Gastrocnemius medialis (tissue), 4 donors: ENCODE data around the gene CACNA2D2. TPM values are rescaled to one million over a fixed set of nuclear protein-coding genes. Genes with fewer than 3 reads are reported as not detected.

Experiments used
- ATAC-seq, 2 donors: fragments of 150-250 bp; one replicate each; pipeline ENCODE4 v1.9.1; 2016
- DNase-seq, 2 donors: peaks; one replicate each; pipeline ENCODE4 v3.0.0-alpha.2; 2019
- H3K27ac ChIP-seq, 4 donors: fragments of 200-600 bp; sonication (generic); 1 replicate in 1 of 4; 2 replicates in 3 of 4; pipeline ENCODE4 v1.5.1; 2016 to 2018; ENCODE audit warnings: mild to moderate bottlenecking in 2 of 4, moderate library complexity in 1 of 4
- H3K27me3 ChIP-seq, 3 donors: fragments of 200-600 bp; sonication (generic) in 2 of 3; 1 replicate in 1 of 3; 2 replicates in 2 of 3; pipeline versions ENCODE4 v1.5.1 to v1.6.0; 2016 to 2019; ENCODE audit warnings: mild to moderate bottlenecking in 1 of 3, moderate library complexity in 1 of 3
- H3K36me3 ChIP-seq, 2 donors: fragments of 200-600 bp; sonication (generic) in 1 of 2; one replicate each; pipeline ENCODE4 v1.5.1; 2017 to 2018
- H3K4me1 ChIP-seq, 2 donors: fragments of 200-600 bp; sonication (generic) in 1 of 2; one replicate each; pipeline ENCODE4 v1.5.1; 2016 to 2017; ENCODE audit warnings: mild to moderate bottlenecking in 2 of 2
- H3K4me3 ChIP-seq, 4 donors: fragments of 200-600 bp; sonication (generic) in 3 of 4; 1 replicate in 1 of 4; 2 replicates in 3 of 4; pipeline ENCODE4 v1.5.1; 2016 to 2019; ENCODE audit warnings: mild to moderate bottlenecking in 2 of 4
- H3K9me3 ChIP-seq, 3 donors: fragments of 200-600 bp; sonication (generic) in 2 of 3; 1 replicate in 1 of 3; 2 replicates in 2 of 3; pipeline ENCODE4 v1.5.1; 2016 to 2019
- POLR2A ChIP-seq, 2 donors: fragments of 450-650 bp; IDR thresholded peaks; one replicate each; pipeline ENCODE4 v1.6.1; 2017; ENCODE audit warnings: antibody characterized with exemption in 2 of 2, mild to moderate bottlenecking in 2 of 2, moderate library complexity in 2 of 2
- in situ Hi-C, 4 donors: fragments of 200-750 bp; cut with MboI; loops; one replicate each; pipeline versions ENCODE4 v1.15.0 to v1.8.0; 2017; ENCODE audit warnings: low sequenced_read_pairs in 4 of 4
- intact Hi-C: fragments of 100-400 bp; cut with DNase I; formaldehyde crosslinking; loops from one replicate; pipeline ENCODE4 v1.15.1; 2023; ENCODE audit warnings: low total_unique reads
- total RNA-seq, 4 donors: library from RNA; depleted of rRNA; stranded (reverse); fragments of >200 nt; gene quantifications; one replicate each; pipeline versions ENCODE4 v1.1.0 to v1.2.3, GENCODE V29; 2016
- TF ChIP-seq, protein P1 (sequence below), 5 experiments: fragments of 450-650 bp in 3 of 5; fragments of 200-600 bp in 2 of 5; sonication (generic) in 2 of 5; IDR thresholded peaks in 4 of 5; conservative IDR thresholded peaks in 1 of 5; 1 replicate in 4 of 5; 2 replicates in 1 of 5; pipeline ENCODE4 v1.5.1; 2016 to 2019; ENCODE audit warnings: antibody characterized with exemption in 5 of 5, mild to moderate bottlenecking in 3 of 5, moderate library complexity in 3 of 5

The CACNA2D2 gene
- total RNA-seq, 4 donors from 2014 or later = 0.27 to 0.68 (median 0.45) TPM

DNA sequence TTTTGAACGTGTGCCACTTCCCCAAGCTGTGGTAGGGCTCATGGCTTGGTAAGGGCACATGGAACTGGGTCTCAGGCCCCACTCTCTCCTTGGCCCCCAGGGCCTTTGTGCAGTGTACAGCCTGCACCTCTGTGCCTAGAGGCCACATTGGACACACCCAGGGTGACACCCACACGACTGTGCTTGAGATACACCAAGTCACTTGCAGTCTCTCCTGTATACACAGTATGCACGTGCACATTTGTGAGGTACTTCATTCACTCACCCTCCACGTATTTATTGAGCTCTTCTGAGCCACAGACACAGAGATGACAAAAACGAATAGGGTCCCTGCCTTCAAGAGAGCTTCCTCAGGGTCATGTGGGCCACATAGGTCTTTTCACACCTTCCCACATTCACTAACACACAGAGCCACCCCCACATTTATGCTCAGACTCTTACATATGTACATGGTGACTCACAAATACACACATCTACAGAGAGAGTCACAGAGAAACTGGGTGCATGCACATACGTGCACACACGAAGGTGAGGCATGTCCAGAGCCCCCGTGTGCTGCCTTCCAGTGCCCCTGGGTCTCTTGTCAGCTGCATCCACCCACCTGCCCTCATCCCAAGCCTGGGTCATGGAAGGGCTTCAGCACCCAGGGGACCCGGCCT lies 134.3 kb downstream of the CACNA2D2 start:
- no peaks in the 10 kb centered on the region for H3K27me3 ChIP-seq
- H3K27ac ChIP-seq = no peak overlapping the region
- no peak for ATAC-seq
- intact Hi-C loops = no loop called here
- in situ Hi-C loops = loop anchor here in 1 of 4 donors (25.0 kb wide), 1 partner anchor 168 kb away; no protein-coding TSS in a partner anchor
- no peaks in the 10 kb centered on the region for H3K9me3 ChIP-seq
- H3K4me1 ChIP-seq = peaks cover 0 to 5% of the 10 kb centered on the region in 2 donors
- DNase-seq = no peak
- no peaks in the 10 kb centered on the region for H3K36me3 ChIP-seq
- TF ChIP-seq, protein P1, sequence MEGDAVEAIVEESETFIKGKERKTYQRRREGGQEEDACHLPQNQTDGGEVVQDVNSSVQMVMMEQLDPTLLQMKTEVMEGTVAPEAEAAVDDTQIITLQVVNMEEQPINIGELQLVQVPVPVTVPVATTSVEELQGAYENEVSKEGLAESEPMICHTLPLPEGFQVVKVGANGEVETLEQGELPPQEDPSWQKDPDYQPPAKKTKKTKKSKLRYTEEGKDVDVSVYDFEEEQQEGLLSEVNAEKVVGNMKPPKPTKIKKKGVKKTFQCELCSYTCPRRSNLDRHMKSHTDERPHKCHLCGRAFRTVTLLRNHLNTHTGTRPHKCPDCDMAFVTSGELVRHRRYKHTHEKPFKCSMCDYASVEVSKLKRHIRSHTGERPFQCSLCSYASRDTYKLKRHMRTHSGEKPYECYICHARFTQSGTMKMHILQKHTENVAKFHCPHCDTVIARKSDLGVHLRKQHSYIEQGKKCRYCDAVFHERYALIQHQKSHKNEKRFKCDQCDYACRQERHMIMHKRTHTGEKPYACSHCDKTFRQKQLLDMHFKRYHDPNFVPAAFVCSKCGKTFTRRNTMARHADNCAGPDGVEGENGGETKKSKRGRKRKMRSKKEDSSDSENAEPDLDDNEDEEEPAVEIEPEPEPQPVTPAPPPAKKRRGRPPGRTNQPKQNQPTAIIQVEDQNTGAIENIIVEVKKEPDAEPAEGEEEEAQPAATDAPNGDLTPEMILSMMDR (IDR thresholded peaks at IDR 0.05 in 4 of 5, conservative IDR thresholded peaks at IDR 0.05 in 1 of 5) = no peak
- no peak for TF ChIP-seq POLR2A (IDR thresholded peaks at IDR 0.05)
- no peak overlapping the region for H3K4me3 ChIP-seq

DNA sequence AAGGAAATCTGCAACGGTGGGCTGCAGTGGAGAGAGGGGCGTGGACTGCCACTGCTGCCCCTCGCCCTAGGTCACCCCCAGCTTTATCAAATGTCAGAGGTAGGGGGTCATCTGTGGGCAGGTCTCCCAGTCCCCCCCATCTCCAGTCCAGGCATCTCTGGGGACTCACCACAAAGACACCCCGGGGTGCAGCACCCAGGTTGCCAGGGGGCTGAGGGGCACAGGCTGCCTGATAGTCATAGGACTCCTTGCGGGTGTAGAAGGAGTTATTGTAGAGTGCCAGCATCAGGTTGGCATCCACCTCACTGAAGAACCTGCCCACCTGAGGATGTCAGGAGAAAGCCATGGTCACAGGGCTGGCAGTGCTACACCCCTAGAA lies 137.6 kb downstream of the CACNA2D2 start:
- TF ChIP-seq, protein P1 (IDR thresholded peaks at IDR 0.05 in 4 of 5, conservative IDR thresholded peaks at IDR 0.05 in 1 of 5) = no peak
- TF ChIP-seq POLR2A (IDR thresholded peaks at IDR 0.05) = no peak
- DNase-seq (no peak), ATAC-seq (no peak)
- in situ Hi-C loops (loop anchor here in 1 of 4 donors (25.0 kb wide), 1 partner anchor 171 kb away; no protein-coding TSS in a partner anchor), intact Hi-C loops (no loop called here)
- peaks cover 0 to 5% of the 10 kb centered on the region in 2 donors for H3K4me1 ChIP-seq
- no peak overlapping the region for H3K27ac ChIP-seq
- no peaks in the 10 kb centered on the region for H3K9me3 ChIP-seq
- H3K27me3 ChIP-seq = no peaks in the 10 kb centered on the region
- H3K4me3 ChIP-seq = peak overlapping the region in 1 of 4 donors; percentile 53
- H3K36me3 ChIP-seq = no peaks in the 10 kb centered on the region

DNA sequence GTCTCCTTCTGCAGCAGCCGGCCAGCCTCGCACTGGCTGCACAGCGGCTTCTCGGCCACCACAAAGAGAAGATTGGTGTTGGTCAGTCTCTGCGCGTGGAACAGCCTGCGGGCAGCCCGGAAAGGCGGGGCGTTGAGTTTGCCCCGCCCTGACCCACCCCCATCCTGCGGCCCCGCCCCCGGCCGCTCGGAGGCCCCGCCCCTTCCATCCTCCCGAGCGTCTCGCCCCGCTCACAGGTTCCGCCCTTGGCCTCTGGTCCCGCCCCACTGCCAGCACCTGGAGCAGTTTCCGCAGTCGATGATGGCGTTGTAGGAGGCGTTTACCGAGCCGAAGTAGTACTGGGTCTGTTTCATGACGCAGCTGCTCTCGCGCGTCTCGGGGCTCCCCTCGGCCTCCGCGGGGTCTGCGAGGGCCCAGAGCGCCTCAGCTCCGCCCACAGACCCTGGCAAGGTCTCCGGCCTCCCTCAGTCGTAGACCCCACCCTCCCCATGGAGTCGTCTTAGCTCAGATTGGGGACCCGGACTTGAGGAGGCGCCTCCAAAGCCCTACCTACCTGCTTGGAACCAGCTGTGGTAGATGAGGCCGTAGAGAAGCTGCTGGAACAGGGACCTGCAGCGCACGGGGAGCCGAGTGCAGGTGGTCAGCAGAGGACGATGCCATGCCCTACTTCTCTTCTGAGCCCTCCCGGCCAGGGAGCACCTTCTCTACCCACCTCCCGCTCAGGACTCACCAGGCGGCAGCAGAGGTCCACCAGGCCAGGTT lies 138.2 kb downstream of the CACNA2D2 start:
- TF ChIP-seq POLR2A (IDR thresholded peaks at IDR 0.05) = no peak
- peak; percentile 56 to 63 for DNase-seq
- Histone ChIP-seq H3K9me3 (no peaks in the 10 kb centered on the region), H3K27ac (peak overlapping the region in 1 of 4 donors; percentile 38), H3K4me3 (peak overlapping the region; percentile 53 to 81 (median 60)), H3K36me3 (no peaks in the 10 kb centered on the region), H3K27me3 (no peaks in the 10 kb centered on the region), H3K4me1 (peaks cover 0 to 5% of the 10 kb centered on the region in 2 donors)
- ATAC-seq = peak; percentile 77 to 86
- in situ Hi-C loops (loop anchor here in 1 of 4 donors (25.0 kb wide), 1 partner anchor 172 kb away; no protein-coding TSS in a partner anchor), intact Hi-C loops (no loop called here)

DNA sequence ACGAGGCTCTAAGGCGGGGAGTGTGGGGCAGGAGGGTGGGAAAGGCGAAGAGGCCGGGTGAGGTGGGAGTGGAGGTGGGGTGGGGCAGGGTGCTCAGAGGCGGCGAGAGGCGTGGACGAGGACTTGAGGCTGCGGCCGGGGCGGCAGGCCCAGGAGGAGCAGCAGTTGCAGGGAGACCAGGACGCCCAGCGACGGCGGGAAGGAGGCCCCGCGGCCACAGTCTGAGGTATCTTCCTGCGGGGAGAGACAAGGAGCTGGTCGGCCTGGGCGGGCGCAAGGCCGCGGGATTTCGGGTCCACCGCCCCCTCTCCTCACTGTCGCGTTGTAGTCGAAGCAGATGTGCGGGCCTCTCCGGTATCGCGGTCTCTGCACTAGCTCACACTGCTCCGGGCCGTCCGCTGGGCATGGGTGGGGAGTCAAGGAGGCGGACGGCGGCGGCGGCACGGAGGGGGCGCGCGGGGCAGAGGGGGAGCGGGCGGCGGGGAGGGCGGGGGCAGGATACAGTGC lies 138.8 kb downstream of the CACNA2D2 start:
- Histone ChIP-seq H3K27ac (peak overlapping the region in 1 of 4 donors; percentile 38), H3K4me1 (peaks cover 0 to 5% of the 10 kb centered on the region in 2 donors), H3K36me3 (no peaks in the 10 kb centered on the region), H3K4me3 (peak overlapping the region; percentile 53 to 81 (median 60)), H3K9me3 (no peaks in the 10 kb centered on the region), H3K27me3 (no peaks in the 10 kb centered on the region)
- intact Hi-C loops (no loop called here), in situ Hi-C loops (loop anchor here in 1 of 4 donors (25.0 kb wide), 1 partner anchor 173 kb away; no protein-coding TSS in a partner anchor)
- TF ChIP-seq, protein P1 (IDR thresholded peaks at IDR 0.05 in 4 of 5, conservative IDR thresholded peaks at IDR 0.05 in 1 of 5) = no peak
- no peak for TF ChIP-seq POLR2A (IDR thresholded peaks at IDR 0.05)
- ATAC-seq (peak in 1 of 2 donors; percentile 39), DNase-seq (no peak)
